Measurements from ENCODE around the gene VMAC.

GRCh38 chr19:5958851-5959122, 54.1 kb downstream of the VMAC start:
- TF ChIP-seq POLR2A (IDR thresholded peaks at IDR 0.05) (no peak), CTCF (IDR thresholded peaks at IDR 0.05) (no peak)

All from ovary (tissue), 3 donors.